Brain microvascular endothelial cell (primary cell): ENCODE data around the gene MOAP1.
A peak's percentile ranks its signal among the peaks of the same experiment; 100 is the strongest.
"Not testable (repeated sequence)": the region's sequence is repeated elsewhere in the genome, so short reads cannot be mapped to it uniquely, and the experiment has no call there.

Source experiments
- DNase-seq: peaks from one replicate; pipeline ENCODE4 v3.0.0-alpha.2; 2020
- H3K27ac ChIP-seq: fragments of 250-450 bp; sonication (Bioruptor Pico); 2 replicates; pipeline ENCODE4 v1.5.1; 2020; ENCODE audit warnings: mild to moderate bottlenecking, moderate library complexity
- H3K27me3 ChIP-seq: fragments of 250-450 bp; sonication (Bioruptor Pico); replicated peaks from 2 replicates; pipeline ENCODE4 v1.5.1; 2020; ENCODE audit warnings: mild to moderate bottlenecking
- H3K36me3 ChIP-seq: fragments of 250-450 bp; sonication (Bioruptor Pico); replicated peaks from 2 replicates; pipeline ENCODE4 v1.5.1; 2020; ENCODE audit warnings: mild to moderate bottlenecking
- H3K4me3 ChIP-seq: 2 replicates; pipeline ENCODE4 v1.5.1; 2011; ENCODE audit warnings: low read depth, mild to moderate bottlenecking, control low read depth, low read length, moderate library complexity
- CTCF ChIP-seq: IDR thresholded peaks from 2 replicates; pipeline ENCODE4 v1.5.1; 2011; ENCODE audit warnings: low read depth, mild to moderate bottlenecking, moderate library complexity, low read length, control low read depth, inconsistent platforms; ENCODE audit errors: missing control alignments
- in situ Hi-C: cut with HindIII; loops from 2 replicates; pipeline ENCODE4 v1.10.0; 2017; ENCODE audit warnings: low sequenced_read_pairs, low pct_ligation_motif_present

The MOAP1 gene

GRCh38 chr14:93175492-93175891, 9.2 kb downstream of the MOAP1 start:
- no peak for TF ChIP-seq CTCF
- no peaks in the 10 kb centered on the region for H3K27me3 ChIP-seq
- DNase-seq, result no peak
- H3K27ac ChIP-seq, result no peak overlapping the region
- no peak overlapping the region for H3K4me3 ChIP-seq
- in situ Hi-C loops, result no loop called here
- no peaks in the 10 kb centered on the region for H3K36me3 ChIP-seq

- H3K4me3 ChIP-seq, in situ Hi-C loops, H3K27me3 ChIP-seq, H3K36me3 ChIP-seq, H3K27ac ChIP-seq, DNase-seq: not testable (repeated sequence)
These were observed 10.0 kb downstream of the MOAP1 start for GRCh38 chr14:93174731-93175130.

- no peak overlapping the region for H3K4me3 ChIP-seq
- no peaks in the 10 kb centered on the region for H3K36me3 ChIP-seq
- no peaks in the 10 kb centered on the region for H3K27me3 ChIP-seq
- no peak for TF ChIP-seq CTCF
- in situ Hi-C loops, result no loop called here
- DNase-seq, result peak; percentile 35
- no peak overlapping the region for H3K27ac ChIP-seq
These were observed 10.7 kb downstream of the MOAP1 start for GRCh38 chr14:93173943-93174395.

GRCh38 chr14:93171376-93171775, 13.3 kb downstream of the MOAP1 start:
- no peaks in the 10 kb centered on the region for H3K36me3 ChIP-seq
- DNase-seq, result no peak
- no peaks in the 10 kb centered on the region for H3K27me3 ChIP-seq
- in situ Hi-C loops, result no loop called here
- no peak overlapping the region for H3K27ac ChIP-seq
- no peak overlapping the region for H3K4me3 ChIP-seq
- TF ChIP-seq CTCF, result no peak

GRCh38 chr14:93170141-93170540, 14.6 kb downstream of the MOAP1 start:
- in situ Hi-C loops, DNase-seq, H3K4me3 ChIP-seq, H3K27me3 ChIP-seq, H3K36me3 ChIP-seq, H3K27ac ChIP-seq: not testable (repeated sequence)

- in situ Hi-C loops, H3K36me3 ChIP-seq, H3K27ac ChIP-seq, H3K4me3 ChIP-seq, DNase-seq, H3K27me3 ChIP-seq: not testable (repeated sequence)
These were observed 15.1 kb downstream of the MOAP1 start for GRCh38 chr14:93169619-93170018.

- H3K27ac ChIP-seq, H3K36me3 ChIP-seq, H3K4me3 ChIP-seq, DNase-seq, H3K27me3 ChIP-seq, in situ Hi-C loops: not testable (repeated sequence)
These were observed 16.1 kb downstream of the MOAP1 start for GRCh38 chr14:93168610-93169009.

GRCh38 chr14:93165271-93166265, 19.1 kb downstream of the MOAP1 start:
- H3K27ac ChIP-seq, DNase-seq, H3K4me3 ChIP-seq, in situ Hi-C loops, H3K27me3 ChIP-seq, H3K36me3 ChIP-seq: not testable (repeated sequence)
